Tibial nerve (tissue), 4 donors: ENCODE data around the gene PLPPR2. TPM values are rescaled to one million over a fixed set of nuclear protein-coding genes. Genes with fewer than 3 reads are reported as not detected.
A peak's percentile ranks its signal among the peaks of the same experiment; 100 is the strongest.

Experiments used
- DNase-seq, 2 donors: peaks; one replicate each; pipeline ENCODE4 v3.0.0-alpha.2; 2019; ENCODE audit warnings: low spot score in 2 of 2
- H3K27ac ChIP-seq, 4 donors: fragments of 200-600 bp; sonication (generic) in 3 of 4; one replicate each; pipeline ENCODE4 v1.5.1; 2017 to 2019; ENCODE audit warnings: mild to moderate bottlenecking in 1 of 4
- H3K27me3 ChIP-seq, 2 donors: fragments of 200-600 bp; sonication (generic) in 1 of 2; one replicate each; pipeline versions ENCODE4 v1.5.1 to v1.6.0; 2017 to 2019
- H3K36me3 ChIP-seq, 3 donors: fragments of 200-600 bp; sonication (generic); one replicate each; pipeline ENCODE4 v1.5.1; 2018 to 2019
- H3K4me1 ChIP-seq, 4 donors: fragments of 200-600 bp; sonication (generic) in 3 of 4; one replicate each; pipeline ENCODE4 v1.5.1; 2017 to 2019
- H3K4me3 ChIP-seq, 4 donors: fragments of 200-600 bp; sonication (generic) in 3 of 4; one replicate each; pipeline ENCODE4 v1.5.1; 2017 to 2019; ENCODE audit warnings: mild to moderate bottlenecking in 1 of 4, moderate library complexity in 1 of 4
- H3K9me3 ChIP-seq, 4 donors: fragments of 200-600 bp; sonication (generic) in 3 of 4; one replicate each; pipeline ENCODE4 v1.5.1; 2017 to 2019
- CTCF ChIP-seq, 5 experiments: fragments of 200-600 bp in 3 of 5; fragments of 450-650 bp in 2 of 5; sonication (generic) in 3 of 5; IDR thresholded peaks; one replicate each; pipeline ENCODE4 v1.5.1; 2016 to 2019; ENCODE audit warnings: antibody characterized with exemption in 5 of 5, mild to moderate bottlenecking in 3 of 5, moderate library complexity in 2 of 5
- EP300 ChIP-seq, 2 donors: sonication (generic); formaldehyde crosslinking; IDR thresholded peaks; one replicate each; pipeline ENCODE4 v1.6.1; 2017; ENCODE audit warnings: antibody characterized with exemption in 2 of 2, mild to moderate bottlenecking in 1 of 2
- POLR2A ChIP-seq, 2 donors: fragments of 450-650 bp; IDR thresholded peaks; one replicate each; pipeline ENCODE4 v1.6.1; 2017; ENCODE audit warnings: antibody characterized with exemption in 2 of 2, mild to moderate bottlenecking in 2 of 2, moderate library complexity in 2 of 2
- WGBS, 2 donors: methylation state at CpG; one replicate each; pipeline ENCODE4 v1.1.5; 2018; 5-methylcytosine and 5-hydroxymethylcytosine counted together
- total RNA-seq, 4 donors: library from RNA; depleted of rRNA; stranded (reverse); fragments of >200 nt; gene quantifications; one replicate each; pipeline ENCODE4 v1.1.0, GENCODE V29; 2016

The PLPPR2 gene
- total RNA-seq, 4 donors from 2014 or later = 20.1 to 82.2 (median 33.8) TPM

GRCh38 chr19:11370744-11371143 is 15.5 kb downstream of the PLPPR2 start:
- 55 to 75% methylated on average over 2 of the region's 2 CpGs for WGBS, 2 donors
- Histone ChIP-seq H3K27me3 (no peaks in the 10 kb centered on the region), H3K36me3 (peaks cover 0 to 32% (median 0%) of the 10 kb centered on the region in 3 donors), H3K4me3 (no peak overlapping the region), H3K9me3 (no peaks in the 10 kb centered on the region), H3K27ac (no peak overlapping the region), H3K4me1 (peaks cover 0 to 18% (median 8%) of the 10 kb centered on the region in 4 donors)
- no peak for TF ChIP-seq CTCF (IDR thresholded peaks at IDR 0.05)
- TF ChIP-seq POLR2A (IDR thresholded peaks at IDR 0.05) = no peak
- TF ChIP-seq EP300 (IDR thresholded peaks at IDR 0.05) = no peak
- DNase-seq = no peak

GRCh38 chr19:11373166-11373884 is 18.1 kb downstream of the PLPPR2 start:
- DNase-seq = no peak
- Histone ChIP-seq H3K4me3 (no peak overlapping the region), H3K9me3 (no peaks in the 10 kb centered on the region), H3K27me3 (no peaks in the 10 kb centered on the region), H3K4me1 (peaks cover 0 to 35% (median 15%) of the 10 kb centered on the region in 4 donors), H3K27ac (no peak overlapping the region), H3K36me3 (peaks cover 0 to 20% (median 0%) of the 10 kb centered on the region in 3 donors)
- TF ChIP-seq EP300 (IDR thresholded peaks at IDR 0.05) (no peak), POLR2A (IDR thresholded peaks at IDR 0.05) (no peak), CTCF (IDR thresholded peaks at IDR 0.05) (no peak)
- WGBS, 2 donors = 46 to 48% methylated on average over 10 of the region's 10 CpGs

- H3K27me3 ChIP-seq = no peaks in the 10 kb centered on the region
- TF ChIP-seq POLR2A (IDR thresholded peaks at IDR 0.05) (no peak), EP300 (IDR thresholded peaks at IDR 0.05) (no peak), CTCF (IDR thresholded peaks at IDR 0.05) (no peak)
- H3K9me3 ChIP-seq = no peaks in the 10 kb centered on the region
- peaks cover 0 to 40% (median 15%) of the 10 kb centered on the region in 4 donors for H3K4me1 ChIP-seq
- WGBS, 2 donors = 49 to 56% methylated on average over 11 of the region's 11 CpGs
- peak overlapping the region in 3 of 4 donors; percentile 54 to 75 (median 62) for H3K4me3 ChIP-seq
- no peak for DNase-seq
- peaks cover 0 to 16% (median 0%) of the 10 kb centered on the region in 3 donors for H3K36me3 ChIP-seq
- peak overlapping the region; percentile 85 to 96 (median 92) for H3K27ac ChIP-seq
Observed at GRCh38 chr19:11373885-11374432, 18.7 kb downstream of the PLPPR2 start.

DNA sequence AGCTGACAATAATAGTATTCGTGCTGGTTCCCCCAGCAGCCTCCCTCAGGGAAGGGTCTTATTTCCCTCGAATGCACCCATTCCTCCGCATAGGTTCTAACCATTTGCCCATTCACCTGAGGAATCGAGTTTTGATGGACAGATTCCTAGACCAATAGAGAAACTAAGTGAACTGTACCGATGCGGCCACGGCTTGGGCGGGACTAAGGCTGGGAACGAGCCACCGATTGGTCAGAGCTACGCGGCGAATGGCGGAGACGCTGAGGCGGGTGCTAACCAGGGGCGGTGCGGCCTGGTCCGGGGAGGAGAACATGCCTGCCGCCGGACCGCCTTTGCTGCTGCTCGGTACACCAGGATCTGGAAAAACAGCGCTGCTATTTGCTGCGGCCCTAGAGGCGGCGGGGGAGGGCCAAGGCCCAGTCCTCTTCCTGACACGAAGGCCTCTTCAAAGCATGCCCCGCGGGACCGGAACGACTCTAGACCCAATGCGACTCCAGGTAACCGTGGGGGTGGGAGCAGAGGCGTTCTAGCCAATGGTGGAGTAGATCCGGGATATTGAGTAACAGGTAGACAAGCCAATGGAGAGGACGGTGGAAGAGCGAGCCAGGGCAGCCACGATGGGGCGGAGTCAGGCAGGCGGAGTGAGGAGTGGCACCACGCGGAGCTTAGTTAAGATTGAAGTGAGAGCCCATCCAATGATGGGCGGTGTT is 19.4 kb downstream of the PLPPR2 start, which contains the start of gene SWSAP1:
TSS of gene SWSAP1 (plus strand) at position 234 of the 710 bp plus-strand sequence. CDS start at position 249, 15 bp downstream.
- H3K27me3 ChIP-seq = no peaks in the 10 kb centered on the region
- 1% methylated on average over 43 to 44 of the region's 44 CpGs for WGBS, 2 donors
- H3K4me3 ChIP-seq = peak within 1 kb of the TSS; percentile 54 to 75 (median 59)
- TF ChIP-seq POLR2A (IDR thresholded peaks at IDR 0.05) (peak in 1 of 2 donors; percentile 22), CTCF (IDR thresholded peaks at IDR 0.05) (peak in 1 of 5 experiments; percentile 47), EP300 (IDR thresholded peaks at IDR 0.05) (peak; percentile 17 to 80)
- H3K36me3 ChIP-seq = peaks cover 0 to 9% (median 0%) of the 10 kb centered on the region in 3 donors
- H3K27ac ChIP-seq = peak within 1 kb of the TSS; percentile 85 to 96 (median 92)
- DNase-seq = peak; percentile 97
- H3K4me1 ChIP-seq = peaks cover 0 to 40% (median 15%) of the 10 kb centered on the region in 4 donors
- no peaks in the 10 kb centered on the region for H3K9me3 ChIP-seq
